Colonic mucosa (tissue), 4 donors: ENCODE data around the gene TXNDC15. TPM values are rescaled to one million over a fixed set of nuclear protein-coding genes. Genes with fewer than 3 reads are reported as not detected.

Experiments used
- DNase-seq: peaks from one replicate; pipeline ENCODE4 v3.0.0-alpha.2; 2020
- H3K27ac ChIP-seq: fragments of 200-600 bp; one replicate; pipeline ENCODE4 v1.8.0; 2021
- H3K27me3 ChIP-seq: fragments of 200-600 bp; one replicate; pipeline ENCODE4 v1.8.0; 2021
- H3K36me3 ChIP-seq: fragments of 200-600 bp; one replicate; pipeline ENCODE4 v1.8.0; 2021
- H3K4me1 ChIP-seq: fragments of 200-600 bp; one replicate; pipeline ENCODE4 v1.8.0; 2021; ENCODE audit warnings: mild to moderate bottlenecking
- H3K4me3 ChIP-seq: fragments of 200-600 bp; one replicate; pipeline ENCODE4 v1.8.0; 2021
- H3K9ac ChIP-seq, 2 donors: one replicate each; pipeline ENCODE4 v1.7.0; 2013; ENCODE audit warnings: control low read depth in 2 of 2, low read depth in 2 of 2, low read length in 2 of 2
- H3K9me3 ChIP-seq: fragments of 200-600 bp; one replicate; pipeline ENCODE4 v1.8.0; 2021
- intact Hi-C: fragments of 100-400 bp; cut with DNase I; formaldehyde crosslinking; loops from one replicate; pipeline ENCODE4 v1.14.1; 2022
- total RNA-seq, 2 donors: library from RNA; stranded (reverse); fragmentation: NEBNext Ultra II Directional in 1 of 2; extraction: Animal tissue kit (Norgen Biotek cat#: 25700) in 1 of 2; gene quantifications; one replicate each; pipeline ENCODE4 v1.2.1, GENCODE V29; 2021
- TF ChIP-seq, protein P1 (sequence below): fragments of 200-600 bp; IDR thresholded peaks from one replicate; pipeline ENCODE4 v1.8.0; 2022; ENCODE audit warnings: antibody characterized with exemption, mild to moderate bottlenecking
- donor health status: healthy.
- donor health status: DM: no; HTN: no; CAD: no.
- donor health status: DM: no; HTN: no; CAD: no.

Gene TXNDC15
- total RNA-seq, 2 donors from 2014 or later, result 30.7 to 31.8 TPM

DNA sequence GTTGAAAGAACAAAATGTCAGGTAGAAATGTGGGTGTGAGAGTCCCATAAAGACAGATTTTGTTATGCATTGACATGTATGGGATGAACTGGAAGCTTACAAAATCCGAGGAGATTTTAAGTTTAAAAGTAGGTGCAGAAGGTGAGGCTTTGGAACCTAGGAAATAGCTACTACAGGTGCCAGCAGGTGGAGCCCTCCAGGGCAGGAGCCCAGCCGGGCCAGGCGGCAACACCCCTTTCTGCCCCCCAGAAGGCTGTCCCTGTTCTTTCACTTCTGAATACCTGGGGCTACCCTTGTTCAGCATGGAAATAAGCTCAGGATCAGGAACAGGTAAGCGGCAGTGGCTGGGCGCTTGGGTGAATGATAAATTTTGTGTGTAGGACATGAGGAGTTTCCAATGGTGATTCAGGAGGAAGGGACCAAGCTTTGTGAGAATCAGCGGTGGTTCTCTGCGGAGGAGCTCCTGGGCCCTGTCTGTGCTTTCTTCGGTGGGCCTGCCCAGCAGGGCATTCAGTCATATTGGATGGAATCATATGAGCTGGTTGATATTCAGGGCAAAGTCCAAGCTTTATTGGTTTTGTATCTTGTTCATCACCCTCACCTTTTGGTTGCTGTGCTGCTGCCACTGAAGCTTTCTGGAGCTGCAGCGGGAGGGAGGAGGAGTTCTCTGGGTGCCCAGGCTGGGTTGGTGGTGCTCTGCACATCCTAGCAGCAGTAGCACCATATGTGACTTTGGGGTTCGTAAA, 43.1 kb downstream of the TXNDC15 start:
- DNase-seq, result no peak
- TF ChIP-seq, protein P1, sequence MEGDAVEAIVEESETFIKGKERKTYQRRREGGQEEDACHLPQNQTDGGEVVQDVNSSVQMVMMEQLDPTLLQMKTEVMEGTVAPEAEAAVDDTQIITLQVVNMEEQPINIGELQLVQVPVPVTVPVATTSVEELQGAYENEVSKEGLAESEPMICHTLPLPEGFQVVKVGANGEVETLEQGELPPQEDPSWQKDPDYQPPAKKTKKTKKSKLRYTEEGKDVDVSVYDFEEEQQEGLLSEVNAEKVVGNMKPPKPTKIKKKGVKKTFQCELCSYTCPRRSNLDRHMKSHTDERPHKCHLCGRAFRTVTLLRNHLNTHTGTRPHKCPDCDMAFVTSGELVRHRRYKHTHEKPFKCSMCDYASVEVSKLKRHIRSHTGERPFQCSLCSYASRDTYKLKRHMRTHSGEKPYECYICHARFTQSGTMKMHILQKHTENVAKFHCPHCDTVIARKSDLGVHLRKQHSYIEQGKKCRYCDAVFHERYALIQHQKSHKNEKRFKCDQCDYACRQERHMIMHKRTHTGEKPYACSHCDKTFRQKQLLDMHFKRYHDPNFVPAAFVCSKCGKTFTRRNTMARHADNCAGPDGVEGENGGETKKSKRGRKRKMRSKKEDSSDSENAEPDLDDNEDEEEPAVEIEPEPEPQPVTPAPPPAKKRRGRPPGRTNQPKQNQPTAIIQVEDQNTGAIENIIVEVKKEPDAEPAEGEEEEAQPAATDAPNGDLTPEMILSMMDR, result peak; percentile 35
- intact Hi-C loops, result loop anchor here (5.0 kb wide), 1 partner anchor 275 kb away; no protein-coding TSS in a partner anchor
- Histone ChIP-seq H3K9me3 (no peaks in the 10 kb centered on the region), H3K4me1 (no peaks in the 10 kb centered on the region), H3K27ac (no peak overlapping the region), H3K27me3 (no peaks in the 10 kb centered on the region), H3K36me3 (no peaks in the 10 kb centered on the region), H3K9ac (no peak overlapping the region), H3K4me3 (no peak overlapping the region)

DNA sequence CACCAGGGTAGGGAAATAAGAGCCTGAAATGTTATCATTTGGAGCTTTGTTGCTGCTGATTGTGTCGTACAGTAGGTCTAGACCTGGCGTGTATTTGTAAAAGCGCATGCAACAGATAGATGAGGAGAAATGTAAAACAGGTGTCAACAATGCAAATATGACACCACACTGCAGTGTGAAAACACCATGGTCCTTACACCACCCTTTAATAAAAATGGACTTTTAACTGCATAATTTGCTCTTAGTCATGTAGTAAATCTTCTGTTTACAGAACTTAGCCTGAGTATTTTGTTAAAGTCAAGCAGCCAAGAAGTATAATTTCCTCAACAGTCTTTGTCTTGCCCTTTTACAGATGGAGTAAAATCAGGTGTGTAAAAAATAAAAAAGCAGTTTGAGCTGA, 44.7 kb downstream of the TXNDC15 start:
- no peak overlapping the region for H3K27ac ChIP-seq
- no peak for DNase-seq
- H3K4me3 ChIP-seq, result no peak overlapping the region
- no peak overlapping the region for H3K9ac ChIP-seq
- TF ChIP-seq, protein P1, result no peak
- H3K27me3 ChIP-seq, result no peaks in the 10 kb centered on the region
- intact Hi-C loops, result loop anchor here (5.0 kb wide), 1 partner anchor 273 kb away; no protein-coding TSS in a partner anchor
- no peaks in the 10 kb centered on the region for H3K9me3 ChIP-seq
- H3K4me1 ChIP-seq, result no peaks in the 10 kb centered on the region
- H3K36me3 ChIP-seq, result no peaks in the 10 kb centered on the region

DNA sequence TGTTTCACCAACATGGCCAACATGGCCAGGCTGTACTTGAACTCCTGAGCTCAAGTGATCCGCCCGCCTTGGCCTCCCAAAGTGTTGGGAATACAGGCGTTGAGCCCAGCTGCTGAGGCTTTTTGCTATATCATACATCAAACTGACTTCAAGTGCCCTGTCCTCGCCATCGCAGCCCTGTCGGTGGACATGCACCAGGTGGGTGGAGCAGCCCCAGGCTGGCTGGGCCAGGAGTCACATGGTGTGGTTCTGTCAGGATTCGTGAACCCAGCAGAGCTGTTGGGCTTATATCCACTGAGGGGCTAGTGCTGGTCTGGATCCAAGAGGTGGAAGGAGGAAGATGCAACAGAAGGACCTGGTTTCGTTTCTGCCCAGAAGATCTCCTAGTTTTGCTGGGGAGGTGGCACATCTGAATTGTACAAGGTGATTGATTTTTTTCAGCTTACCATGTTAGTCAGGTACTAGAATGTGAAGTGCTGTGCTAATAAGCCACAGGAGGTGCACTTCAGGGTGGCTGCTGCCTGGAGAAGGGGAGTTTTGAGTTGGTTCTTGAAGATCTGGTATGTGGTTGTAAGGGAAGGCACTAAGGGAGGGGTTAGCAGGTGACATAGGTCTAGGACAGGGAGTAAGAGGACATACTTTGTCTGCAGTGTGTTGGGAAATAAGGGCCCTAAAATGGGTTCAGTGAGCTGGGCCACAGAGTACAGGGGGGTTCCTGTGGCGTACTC, 46.8 kb downstream of the TXNDC15 start:
- no peaks in the 10 kb centered on the region for H3K9me3 ChIP-seq
- H3K4me1 ChIP-seq, result no peaks in the 10 kb centered on the region
- no peaks in the 10 kb centered on the region for H3K36me3 ChIP-seq
- no peak overlapping the region for H3K9ac ChIP-seq
- TF ChIP-seq, protein P1, result no peak
- no peak for DNase-seq
- intact Hi-C loops, result no loop called here
- H3K4me3 ChIP-seq, result no peak overlapping the region
- H3K27ac ChIP-seq, result no peak overlapping the region
- no peaks in the 10 kb centered on the region for H3K27me3 ChIP-seq

DNA sequence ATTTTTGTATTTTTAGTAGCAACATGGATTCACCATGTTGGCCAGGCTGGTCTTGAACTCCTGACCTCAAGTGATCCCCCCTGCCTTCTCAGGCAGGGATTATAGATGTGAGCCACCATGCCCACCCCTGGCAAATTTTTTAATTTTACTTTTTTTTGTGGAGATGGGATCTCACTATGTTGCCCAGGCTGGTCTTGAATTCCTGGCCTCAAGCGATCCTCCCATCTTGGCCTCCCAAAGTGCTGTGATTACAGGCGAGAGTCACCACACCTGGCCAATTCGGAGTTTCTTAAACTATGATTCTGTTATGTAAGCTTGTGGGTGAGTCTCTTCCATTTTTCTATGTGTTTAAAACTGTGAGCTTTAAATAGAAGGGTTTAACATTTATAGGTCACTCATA, 58.3 kb downstream of the TXNDC15 start:
- DNase-seq, result no peak
- Histone ChIP-seq H3K27me3 (no peaks in the 10 kb centered on the region), H3K36me3 (no peaks in the 10 kb centered on the region), H3K27ac (no peak overlapping the region), H3K4me1 (no peaks in the 10 kb centered on the region), H3K4me3 (no peak overlapping the region), H3K9me3 (no peaks in the 10 kb centered on the region), H3K9ac (no peak overlapping the region)
- intact Hi-C loops, result no loop called here
- TF ChIP-seq, protein P1, result no peak

DNA sequence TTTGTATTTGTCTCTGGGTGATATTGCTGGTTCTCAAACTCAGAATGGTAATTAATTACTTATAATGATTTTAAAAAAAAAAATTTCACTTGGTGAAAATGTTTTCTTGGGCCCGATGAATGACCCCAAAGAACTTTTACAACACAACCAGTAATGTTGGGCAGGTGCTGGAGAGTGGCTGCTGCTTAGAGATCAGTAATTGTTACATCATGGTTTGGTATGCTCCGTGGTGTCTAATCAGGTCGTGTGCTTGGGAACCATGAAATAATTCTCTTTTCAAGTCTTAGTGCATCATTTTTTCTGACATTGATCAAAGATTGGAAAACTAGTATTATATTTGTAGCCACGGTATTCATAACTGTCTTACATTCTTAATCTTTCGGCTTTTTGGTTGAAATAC, 60.0 kb downstream of the TXNDC15 start:
- DNase-seq, result no peak
- no peak overlapping the region for H3K4me3 ChIP-seq
- no peaks in the 10 kb centered on the region for H3K27me3 ChIP-seq
- H3K27ac ChIP-seq, result no peak overlapping the region
- intact Hi-C loops, result no loop called here
- H3K9ac ChIP-seq, result no peak overlapping the region
- TF ChIP-seq, protein P1, result no peak
- no peaks in the 10 kb centered on the region for H3K4me1 ChIP-seq
- no peaks in the 10 kb centered on the region for H3K36me3 ChIP-seq
- no peaks in the 10 kb centered on the region for H3K9me3 ChIP-seq
